ENCODE results near the gene C4orf36.
A peak's percentile ranks its signal among the peaks of the same experiment; 100 is the strongest.

DNA sequence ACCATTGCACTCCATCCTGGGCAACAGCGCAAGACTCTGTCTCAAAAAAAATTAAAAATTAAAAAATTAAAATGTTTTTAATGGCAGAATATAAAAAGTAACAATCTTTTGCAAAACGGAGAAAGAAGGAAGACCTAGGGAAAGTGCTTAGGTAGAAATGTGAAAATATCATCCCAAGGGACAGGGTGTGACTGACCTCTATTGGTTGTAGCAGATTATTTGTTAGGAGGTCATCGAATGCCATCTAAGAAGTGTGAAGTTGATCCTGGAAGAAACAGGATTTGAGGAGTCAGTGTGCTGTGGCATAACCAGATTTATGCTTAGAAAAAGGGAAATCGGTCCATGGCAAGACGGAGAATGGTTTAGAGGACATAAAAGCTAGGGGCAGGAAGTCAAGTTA lies 18.1 kb upstream of the C4orf36 start:
- TF ChIP-seq CTCF (IDR thresholded peaks at IDR 0.05; ENCODE audit: control extremely low read depth in 1 of 3, insufficient read depth in 1 of 3, low read depth in 1 of 3, low read length in 3 of 3) (peak in 2 of 3 experiments; percentile 12 to 25; a peak in 2 of 4 replicates), YY1 (IDR thresholded peaks at IDR 0.05; ENCODE audit: low read depth, low read length) (no peak), HDAC2 (IDR thresholded peaks at IDR 0.05; ENCODE audit: borderline replicate concordance in 1 of 2, low read depth in 2 of 2, low read length in 2 of 2) (no peak), POLR2A (IDR thresholded peaks at IDR 0.05; ENCODE audit: control extremely low read depth in 1 of 2, low read depth in 2 of 2, low read length in 2 of 2) (no peak), SP1 (IDR thresholded peaks at IDR 0.05; ENCODE audit: low read depth, low read length) (no peak), CEBPB (IDR thresholded peaks at IDR 0.05; ENCODE audit: low read depth, low read length) (no peak), MAX (IDR thresholded peaks at IDR 0.05) (no peak), EZH2 (IDR thresholded peaks at IDR 0.05; ENCODE audit: low read depth, low read length, severe bottlenecking) (no peak), EP300 (IDR thresholded peaks at IDR 0.05; ENCODE audit: borderline replicate concordance in 1 of 2, low read depth in 2 of 2, low read length in 2 of 2) (no peak), ATF3 (IDR thresholded peaks at IDR 0.05; ENCODE audit: insufficient read depth, low read depth, low read length) (no peak)

Measured in H1 (cell line).